Breast epithelium (tissue), 3 donors: ENCODE results near the gene EPN2.

ENCODE experiments used
- POLR2A ChIP-seq: fragments of 450-650 bp; IDR thresholded peaks from one replicate; pipeline ENCODE4 v1.6.1; 2016; ENCODE audit warnings: antibody characterized with exemption, mild to moderate bottlenecking, moderate library complexity
- POLR2AphosphoS5 ChIP-seq, 3 donors: sonication (generic); formaldehyde crosslinking; IDR thresholded peaks; one replicate each; pipeline ENCODE4 v1.6.1; 2017; ENCODE audit warnings: antibody characterized with exemption in 3 of 3
- TF ChIP-seq, protein P1 (sequence below), 3 donors: fragments of 450-650 bp; IDR thresholded peaks; one replicate each; pipeline ENCODE4 v1.5.1; 2016 to 2017; ENCODE audit warnings: antibody characterized with exemption in 3 of 3, mild to moderate bottlenecking in 3 of 3, moderate library complexity in 3 of 3

DNA sequence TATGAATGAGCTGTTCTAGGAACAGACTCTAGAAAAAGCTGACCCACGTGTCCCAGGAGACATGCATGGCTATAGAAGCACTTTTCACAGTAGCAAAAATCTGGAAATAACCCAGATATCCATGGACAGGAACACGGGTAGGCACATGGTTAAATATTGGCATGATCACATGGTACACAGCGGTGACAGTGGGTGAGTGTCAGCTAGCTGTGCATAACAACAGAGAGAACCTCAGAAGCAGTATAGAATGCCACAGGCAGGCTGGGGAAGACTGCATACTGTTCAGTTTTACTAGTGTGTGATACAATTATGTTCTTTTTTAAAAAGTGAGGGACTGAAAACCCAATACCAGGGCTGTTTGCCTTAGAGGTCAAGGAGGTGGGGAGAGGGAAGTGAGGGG, 31.4 kb downstream of the EPN2 start:
- TF ChIP-seq, protein P1, sequence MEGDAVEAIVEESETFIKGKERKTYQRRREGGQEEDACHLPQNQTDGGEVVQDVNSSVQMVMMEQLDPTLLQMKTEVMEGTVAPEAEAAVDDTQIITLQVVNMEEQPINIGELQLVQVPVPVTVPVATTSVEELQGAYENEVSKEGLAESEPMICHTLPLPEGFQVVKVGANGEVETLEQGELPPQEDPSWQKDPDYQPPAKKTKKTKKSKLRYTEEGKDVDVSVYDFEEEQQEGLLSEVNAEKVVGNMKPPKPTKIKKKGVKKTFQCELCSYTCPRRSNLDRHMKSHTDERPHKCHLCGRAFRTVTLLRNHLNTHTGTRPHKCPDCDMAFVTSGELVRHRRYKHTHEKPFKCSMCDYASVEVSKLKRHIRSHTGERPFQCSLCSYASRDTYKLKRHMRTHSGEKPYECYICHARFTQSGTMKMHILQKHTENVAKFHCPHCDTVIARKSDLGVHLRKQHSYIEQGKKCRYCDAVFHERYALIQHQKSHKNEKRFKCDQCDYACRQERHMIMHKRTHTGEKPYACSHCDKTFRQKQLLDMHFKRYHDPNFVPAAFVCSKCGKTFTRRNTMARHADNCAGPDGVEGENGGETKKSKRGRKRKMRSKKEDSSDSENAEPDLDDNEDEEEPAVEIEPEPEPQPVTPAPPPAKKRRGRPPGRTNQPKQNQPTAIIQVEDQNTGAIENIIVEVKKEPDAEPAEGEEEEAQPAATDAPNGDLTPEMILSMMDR (IDR thresholded peaks at IDR 0.05), result no peak
- TF ChIP-seq POLR2A (no peak), POLR2AphosphoS5 (IDR thresholded peaks at IDR 0.05) (no peak)
